HG02759 (cell line): ENCODE measurements around the gene VAC14.
"Not testable (repeated sequence)": the region's sequence is repeated elsewhere in the genome, so short reads cannot be mapped to it uniquely, and the experiment has no call there.

ENCODE experiments used
- ATAC-seq: cut with Tn5 transposase; IDR thresholded peaks from one replicate; pipeline ENCODE4 v1.9.1; 2021; ENCODE audit warnings: mild to moderate bottlenecking, moderate library complexity; ENCODE audit not compliant: unreplicated experiment

Gene VAC14

DNA sequence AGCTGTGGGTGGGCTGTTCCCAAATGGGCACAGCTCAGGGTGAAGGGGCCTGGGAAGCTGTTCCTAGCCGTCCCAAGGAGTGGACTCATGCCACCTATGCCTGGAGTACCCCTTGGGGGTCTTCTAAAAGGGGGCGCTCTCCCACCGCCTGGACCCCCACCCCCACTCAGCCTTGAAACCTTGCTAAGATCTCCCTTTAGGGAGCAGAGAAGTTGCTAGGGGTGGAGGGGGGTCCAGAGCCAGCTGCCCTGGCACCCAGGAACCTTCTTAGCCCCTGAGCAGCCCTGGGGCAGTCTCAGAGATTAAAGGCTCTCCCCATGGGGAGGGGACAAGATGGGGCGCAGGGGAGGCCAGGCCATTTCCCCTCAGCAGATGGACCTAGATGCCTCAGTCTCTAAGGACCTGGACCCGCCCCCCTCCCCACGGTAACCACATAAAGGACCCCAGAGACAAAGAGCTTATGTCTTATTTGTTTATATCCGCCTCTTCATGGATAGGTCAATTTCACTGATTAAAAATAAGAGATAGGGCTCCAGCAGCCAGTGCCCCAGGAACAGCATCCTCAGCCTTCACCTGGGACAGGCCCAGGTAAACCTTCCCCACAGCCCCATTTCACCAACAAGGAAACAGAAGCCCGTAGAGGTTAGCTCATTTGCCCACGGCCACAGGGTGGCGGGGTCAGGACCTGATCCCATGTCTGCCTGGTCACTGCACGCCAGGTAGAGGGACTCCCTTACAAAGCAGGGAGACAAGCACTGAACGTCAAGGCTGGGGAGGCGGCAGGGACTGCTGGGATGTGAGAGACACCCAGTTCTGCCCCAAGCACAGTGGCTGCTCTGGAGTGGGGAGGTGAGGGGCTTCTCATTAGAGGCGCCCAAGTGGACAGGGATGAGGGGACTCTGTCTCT, 118.5 kb downstream of the VAC14 start:
- ATAC-seq = no peak

GRCh38 chr16:70681382-70682238, 119.3 kb downstream of the VAC14 start:
- ATAC-seq = no peak

DNA sequence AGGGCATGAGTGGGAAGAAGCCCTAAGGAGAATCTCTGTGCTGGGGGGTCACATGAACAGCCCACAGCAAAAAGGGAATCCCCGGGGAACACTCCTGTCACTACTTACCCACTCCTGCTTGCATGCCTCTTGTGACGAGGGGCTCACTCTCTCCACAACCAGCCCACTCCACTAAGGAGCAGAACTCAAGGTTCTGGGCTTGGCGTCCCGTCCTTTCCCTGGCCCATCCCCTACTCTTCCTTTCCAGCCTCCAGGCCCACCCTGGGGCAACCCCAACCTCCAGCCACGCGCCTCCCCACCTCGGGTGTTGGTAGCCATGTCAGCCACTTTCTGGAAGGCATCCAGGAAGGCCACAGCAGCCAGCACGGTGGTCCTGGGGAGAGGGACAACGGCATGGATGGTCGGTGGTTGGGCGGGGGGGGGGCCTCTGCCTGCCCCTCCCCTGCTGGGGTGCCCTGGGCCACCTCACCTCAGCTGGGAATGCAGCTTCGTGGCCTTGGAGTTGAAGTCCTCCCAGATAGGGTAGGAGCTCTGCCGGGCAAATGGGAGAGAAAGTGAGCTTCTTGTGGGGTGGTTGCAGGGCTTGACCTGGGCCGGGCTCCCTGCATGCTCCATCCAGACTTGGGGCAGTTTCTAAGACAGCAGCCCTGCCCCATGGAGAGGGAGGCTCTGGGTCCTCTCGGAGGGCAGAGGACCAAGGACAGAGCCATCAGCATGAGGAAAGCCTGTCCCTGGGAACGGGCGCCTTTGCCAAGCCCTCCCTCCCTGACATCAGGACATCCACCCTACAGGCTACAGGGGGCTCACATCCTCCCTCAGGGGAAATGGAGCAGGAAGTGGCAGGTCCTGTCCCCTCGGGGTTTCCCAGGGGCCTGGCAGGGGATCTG, 120.2 kb downstream of the VAC14 start:
- ATAC-seq = no peak

- ATAC-seq = no peak
Measured at GRCh38 chr16:70679671-70680494, 121.1 kb downstream of the VAC14 start.

DNA sequence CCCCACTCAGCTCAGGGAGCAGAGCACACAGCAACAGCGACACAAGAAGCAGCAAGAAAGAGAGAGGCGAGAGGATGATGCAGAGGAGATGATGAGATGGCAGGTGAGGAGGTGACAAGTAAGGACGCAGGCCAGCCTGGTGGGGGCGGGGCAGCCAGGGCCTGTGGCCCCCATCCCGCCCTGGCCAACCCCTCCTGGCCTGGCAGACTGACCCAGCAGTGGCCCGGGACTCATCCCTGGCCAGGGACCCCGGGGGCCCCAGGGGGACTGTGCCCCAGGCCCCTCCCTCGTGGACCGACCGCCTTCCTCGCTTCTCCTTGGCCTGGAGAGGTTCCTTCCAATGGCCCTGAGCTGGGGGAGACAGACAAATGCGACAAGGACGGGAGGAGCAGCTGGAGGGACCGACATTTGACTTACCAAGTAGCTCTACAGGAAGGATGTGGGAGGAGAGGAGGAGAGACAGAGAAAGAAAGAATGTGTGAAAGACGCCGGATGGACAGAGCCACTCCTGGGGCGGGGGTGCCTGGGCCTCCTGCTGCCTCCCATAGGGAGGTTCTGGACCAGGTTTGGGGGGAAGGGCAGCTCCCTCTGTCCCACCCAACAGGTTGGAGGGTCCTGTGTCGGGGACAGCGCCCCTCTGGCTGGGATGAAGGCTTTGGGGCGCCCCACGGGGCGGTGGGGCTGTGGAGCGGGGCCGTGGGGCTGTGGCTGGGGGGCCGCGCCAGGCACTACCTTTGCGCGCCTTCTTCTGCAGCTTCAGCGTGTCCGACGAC, 121.9 kb downstream of the VAC14 start:
- ATAC-seq = no peak

DNA sequence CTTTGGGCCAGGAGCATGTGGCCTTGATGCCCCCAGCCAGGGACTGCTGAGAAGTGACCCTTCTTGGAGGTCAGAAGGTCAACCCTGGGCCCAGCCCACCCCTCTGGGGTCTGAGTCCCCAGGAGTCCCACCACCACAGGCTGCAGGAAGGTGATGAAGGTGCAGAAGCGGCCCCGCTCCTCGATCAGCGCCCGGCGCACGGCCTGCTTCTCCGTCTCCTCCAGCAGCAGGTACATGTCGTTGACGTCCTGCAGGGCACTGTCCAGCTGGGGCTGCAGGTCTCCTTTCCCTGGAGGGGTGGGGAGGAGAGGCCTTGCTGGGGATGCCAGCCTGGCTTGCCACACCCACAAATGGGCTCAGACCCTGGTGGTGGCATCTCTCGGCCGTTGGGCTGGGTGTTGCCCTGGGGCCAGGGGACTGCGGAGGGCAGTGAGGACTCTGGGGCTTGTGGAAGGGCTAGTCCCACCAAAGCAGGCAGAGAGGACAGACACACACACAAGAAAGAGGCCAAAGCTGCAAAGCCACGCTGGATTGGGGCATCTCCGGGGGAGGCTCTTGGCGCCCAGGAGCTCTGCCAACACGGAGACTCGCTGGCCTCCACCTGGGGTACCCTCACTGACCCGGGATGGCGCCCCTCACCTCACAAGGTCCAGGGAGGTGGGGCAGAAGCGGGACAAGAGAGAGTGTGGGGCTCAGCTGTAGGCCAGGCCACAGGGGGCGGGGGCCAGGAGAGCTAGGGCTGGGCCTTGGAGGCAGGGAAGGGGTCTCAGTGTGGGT, 122.6 kb downstream of the VAC14 start:
- no peak for ATAC-seq

GRCh38 chr16:70677499-70678120, 123.3 kb downstream of the VAC14 start:
- no peak for ATAC-seq

GRCh38 chr16:70676675-70677498, 124.1 kb downstream of the VAC14 start:
- no peak for ATAC-seq

GRCh38 chr16:70675851-70676513, 125.0 kb downstream of the VAC14 start:
- no peak for ATAC-seq

DNA sequence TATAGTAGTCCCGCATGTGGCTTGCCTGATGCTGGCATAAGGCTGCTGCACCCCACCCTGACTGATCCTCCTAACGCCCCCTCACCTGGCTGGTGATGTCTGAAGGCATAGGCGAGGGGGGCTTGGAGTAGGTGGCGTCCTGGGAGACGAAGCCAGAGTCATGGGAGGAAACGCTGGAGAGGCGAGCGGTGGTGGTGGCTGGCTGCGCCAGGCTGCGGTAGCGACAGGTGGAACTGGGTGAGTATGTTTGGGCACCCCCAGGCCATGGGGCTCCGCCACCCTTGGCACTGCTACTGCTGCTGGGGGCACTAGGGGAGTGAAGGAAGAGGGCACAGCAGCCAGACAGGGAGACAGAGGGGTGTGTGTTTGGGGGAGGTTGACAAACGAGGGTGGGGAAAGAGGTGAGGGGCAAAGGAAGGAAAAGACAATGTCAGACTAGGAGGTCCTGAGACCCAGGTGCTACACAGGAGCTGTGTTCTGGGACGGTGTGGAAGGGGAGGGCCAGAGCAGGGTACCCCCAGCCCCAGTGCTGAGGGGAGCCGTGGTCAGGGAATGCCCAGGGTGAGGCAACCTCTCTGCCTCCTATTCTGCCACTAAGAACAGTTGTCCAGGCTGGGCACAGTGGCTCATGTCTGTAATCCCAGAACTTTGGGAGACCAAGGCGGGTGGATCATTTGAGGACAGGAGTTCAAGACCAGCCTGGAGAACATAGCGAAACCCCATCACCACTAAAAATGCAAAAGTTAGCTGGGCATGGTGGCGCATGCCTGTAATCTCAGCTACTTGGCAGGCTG, 126.5 kb downstream of the VAC14 start:
- ATAC-seq = no peak

- not testable (repeated sequence) for ATAC-seq
Measured at GRCh38 chr16:70670938-70671337, 130.0 kb downstream of the VAC14 start.

GRCh38 chr16:70670175-70670574, 130.8 kb downstream of the VAC14 start:
- ATAC-seq = no peak

GRCh38 chr16:70665806-70666735, 134.9 kb downstream of the VAC14 start:
- ATAC-seq = no peak

- ATAC-seq = no peak
Measured at GRCh38 chr16:70665113-70665694, 135.8 kb downstream of the VAC14 start.
